Activated CD8-positive, alpha-beta memory T cell treated with anti-CD3 and anti-CD28 coated beads for 1 hour (primary cell): ENCODE measurements around the gene CLTRN.

Source experiments
- DNase-seq, 2 donors: peaks; one replicate each; pipeline ENCODE4 v3.0.0-alpha.2; 2020; ENCODE audit warnings: low read depth in 1 of 2; ENCODE audit errors: extremely low read depth in 1 of 2

CLTRN gene

DNA sequence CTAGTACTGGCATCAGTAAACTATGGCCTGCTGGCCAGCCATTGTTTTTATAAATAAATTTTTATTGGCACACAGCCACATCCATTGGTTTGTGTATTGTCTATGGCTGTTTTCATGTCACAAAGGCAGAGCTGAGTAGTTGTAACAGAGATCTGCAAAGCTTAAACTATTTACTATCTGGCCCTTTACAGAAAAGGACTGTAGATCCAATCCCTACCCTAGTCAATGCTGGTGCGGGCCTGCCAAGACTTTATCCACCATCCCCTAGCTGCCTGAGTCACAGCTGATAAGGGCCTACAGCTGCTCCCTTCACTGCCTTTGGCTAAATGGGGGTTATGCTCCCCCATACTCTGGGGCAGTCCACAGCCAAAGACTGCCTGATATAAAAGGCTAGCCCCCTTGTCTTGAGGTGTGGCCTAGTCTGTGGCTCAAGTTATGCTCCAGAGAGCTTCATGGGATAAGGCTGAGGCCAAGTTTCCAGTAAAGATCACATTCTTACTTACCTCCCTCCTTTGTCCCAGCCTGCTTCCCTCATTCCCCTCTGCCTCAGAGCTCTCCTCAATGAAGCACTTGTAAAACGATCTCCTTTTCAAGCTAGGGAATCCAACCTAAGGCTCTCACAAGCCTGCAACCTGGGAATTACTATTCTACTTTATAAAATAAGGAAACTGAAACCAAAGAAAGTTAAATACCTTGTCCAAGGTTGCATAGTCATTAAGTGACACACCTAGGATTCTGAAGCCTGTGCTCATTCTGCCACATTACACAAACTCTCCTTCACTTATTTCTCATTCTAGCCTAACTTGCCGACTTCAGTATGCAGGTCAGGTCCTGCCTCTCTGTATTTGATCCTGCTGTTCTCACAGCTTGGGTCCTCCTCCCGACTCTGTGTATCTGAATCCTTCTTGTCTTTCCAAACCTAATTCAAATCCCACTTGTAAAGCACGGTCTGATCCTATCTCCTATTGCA is 84.5 kb downstream of the CLTRN start:
- DNase-seq, result no peak
